SK-N-SH (cell line): ENCODE measurements around the gene LAPTM5.

ENCODE experiments used
- CHD2 ChIP-seq: fragments of 150-350 bp; IDR thresholded peaks from 2 replicates; pipeline ENCODE4 v1.6.1; 2018; ENCODE audit warnings: low read length; ENCODE audit not compliant: partially characterized antibody
- CTCF ChIP-seq: fragments of 200-600 bp; sonication (generic); IDR thresholded peaks from 2 replicates; pipeline ENCODE4 v1.6.1; 2017; ENCODE audit warnings: antibody characterized with exemption, mild to moderate bottlenecking, moderate library complexity
- EZH2phosphoT487 ChIP-seq: fragments of 200-600 bp; sonication (generic); IDR thresholded peaks from 2 replicates; pipeline ENCODE4 v1.6.1; 2017; ENCODE audit warnings: low read depth, mixed run types, mild to moderate bottlenecking, antibody characterized with exemption, moderate library complexity, borderline replicate concordance
- FOSL2 ChIP-seq: IDR thresholded peaks from 2 replicates; pipeline ENCODE4 v1.4.0; 2012; ENCODE audit warnings: low read depth, mild to moderate bottlenecking, moderate library complexity, borderline replicate concordance
- GABPA ChIP-seq: IDR thresholded peaks from 2 replicates; pipeline ENCODE4 v1.4.0; 2012; ENCODE audit warnings: low read depth, mild to moderate bottlenecking
- POLR2AphosphoS5 ChIP-seq: IDR thresholded peaks from 2 replicates; pipeline ENCODE4 v1.6.1; 2012; ENCODE audit warnings: low read depth, low read length
- REST ChIP-seq: IDR thresholded peaks from 2 replicates; pipeline ENCODE4 v1.6.1; 2012; ENCODE audit warnings: mild to moderate bottlenecking, low read depth, low read length, moderate library complexity
- RXRA ChIP-seq: IDR thresholded peaks from 2 replicates; pipeline ENCODE4 v1.4.0; 2012; ENCODE audit warnings: low read depth, mild to moderate bottlenecking, borderline replicate concordance
- SMC3 ChIP-seq: IDR thresholded peaks from 2 replicates; pipeline ENCODE4 v1.6.1; 2012; ENCODE audit warnings: low read depth, low read length, improper control_type of control experiment
- TAF1 ChIP-seq: IDR thresholded peaks from 2 replicates; pipeline ENCODE4 v1.6.1; 2012; ENCODE audit warnings: low read depth, mild to moderate bottlenecking, low read length, moderate library complexity, borderline replicate concordance
- YY1 ChIP-seq: IDR thresholded peaks from 2 replicates; pipeline ENCODE4 v1.4.0; 2012; ENCODE audit warnings: low read depth, mild to moderate bottlenecking
- TF ChIP-seq, protein P1 (sequence below): fragments of 150-350 bp; IDR thresholded peaks from 2 replicates; pipeline ENCODE4 v1.6.1; 2017; ENCODE audit warnings: antibody characterized with exemption, low read length, low read depth, borderline replicate concordance
- TF ChIP-seq, protein P2 (sequence below): IDR thresholded peaks from 2 replicates; pipeline ENCODE4; 2012
- TF ChIP-seq, protein P3 (sequence below): IDR thresholded peaks from 2 replicates; pipeline ENCODE4 v1.4.0; 2012; ENCODE audit warnings: low read depth, borderline replicate concordance

- TF ChIP-seq CTCF (no peak), EZH2phosphoT487 (no peak), YY1 (no peak), GABPA (no peak), POLR2AphosphoS5 (no peak), RXRA (no peak), TAF1 (no peak), REST (no peak), FOSL2 (no peak), CHD2 (no peak), SMC3 (no peak)
- TF ChIP-seq, protein P1, sequence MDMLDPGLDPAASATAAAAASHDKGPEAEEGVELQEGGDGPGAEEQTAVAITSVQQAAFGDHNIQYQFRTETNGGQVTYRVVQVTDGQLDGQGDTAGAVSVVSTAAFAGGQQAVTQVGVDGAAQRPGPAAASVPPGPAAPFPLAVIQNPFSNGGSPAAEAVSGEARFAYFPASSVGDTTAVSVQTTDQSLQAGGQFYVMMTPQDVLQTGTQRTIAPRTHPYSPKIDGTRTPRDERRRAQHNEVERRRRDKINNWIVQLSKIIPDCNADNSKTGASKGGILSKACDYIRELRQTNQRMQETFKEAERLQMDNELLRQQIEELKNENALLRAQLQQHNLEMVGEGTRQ, result no peak
- TF ChIP-seq, protein P2, sequence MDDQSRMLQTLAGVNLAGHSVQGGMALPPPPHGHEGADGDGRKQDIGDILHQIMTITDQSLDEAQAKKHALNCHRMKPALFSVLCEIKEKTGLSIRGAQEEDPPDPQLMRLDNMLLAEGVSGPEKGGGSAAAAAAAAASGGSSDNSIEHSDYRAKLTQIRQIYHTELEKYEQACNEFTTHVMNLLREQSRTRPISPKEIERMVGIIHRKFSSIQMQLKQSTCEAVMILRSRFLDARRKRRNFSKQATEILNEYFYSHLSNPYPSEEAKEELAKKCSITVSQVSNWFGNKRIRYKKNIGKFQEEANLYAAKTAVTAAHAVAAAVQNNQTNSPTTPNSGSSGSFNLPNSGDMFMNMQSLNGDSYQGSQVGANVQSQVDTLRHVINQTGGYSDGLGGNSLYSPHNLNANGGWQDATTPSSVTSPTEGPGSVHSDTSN, result no peak
- TF ChIP-seq, protein P3, sequence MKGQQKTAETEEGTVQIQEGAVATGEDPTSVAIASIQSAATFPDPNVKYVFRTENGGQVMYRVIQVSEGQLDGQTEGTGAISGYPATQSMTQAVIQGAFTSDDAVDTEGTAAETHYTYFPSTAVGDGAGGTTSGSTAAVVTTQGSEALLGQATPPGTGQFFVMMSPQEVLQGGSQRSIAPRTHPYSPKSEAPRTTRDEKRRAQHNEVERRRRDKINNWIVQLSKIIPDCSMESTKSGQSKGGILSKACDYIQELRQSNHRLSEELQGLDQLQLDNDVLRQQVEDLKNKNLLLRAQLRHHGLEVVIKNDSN, result no peak
These were observed 46.0 kb upstream of the LAPTM5 start for GRCh38 chr1:30803562-30803961.
